GM12878 (cell line): ENCODE measurements around the gene TMEM41B.

ENCODE experiments used
- CEBPB ChIP-seq, 2 experiments: fragments of 150-350 bp in 1 of 2; IDR thresholded peaks; 2 replicates each; pipeline ENCODE4 v1.6.1; 2012 to 2014; ENCODE audit warnings: low read depth in 2 of 2, low read length in 2 of 2, borderline replicate concordance in 1 of 2, inconsistent platforms in 1 of 2
- CREB1 ChIP-seq: IDR thresholded peaks from 2 replicates; pipeline ENCODE4 v1.6.1; 2012; ENCODE audit warnings: low read depth, mild to moderate bottlenecking, inconsistent platforms
- CTCF ChIP-seq, 3 experiments: IDR thresholded peaks in 2 of 3; conservative IDR thresholded peaks in 1 of 3; 2 replicates each; pipeline ENCODE4 v1.5.1; 2011; ENCODE audit warnings: low read depth in 3 of 3, low read length in 3 of 3, mild to moderate bottlenecking in 3 of 3, control low read depth in 2 of 3, moderate library complexity in 2 of 3, inconsistent platforms in 1 of 3, mixed read lengths in 1 of 3; ENCODE audit not compliant: control insufficient read depth in 2 of 3, insufficient read depth in 1 of 3; ENCODE audit errors: extremely low read depth in 1 of 3
- RBBP5 ChIP-seq: fragments of 200-600 bp; sonication (generic); conservative IDR thresholded peaks from 2 replicates; pipeline ENCODE4 v1.6.1; 2016

DNA sequence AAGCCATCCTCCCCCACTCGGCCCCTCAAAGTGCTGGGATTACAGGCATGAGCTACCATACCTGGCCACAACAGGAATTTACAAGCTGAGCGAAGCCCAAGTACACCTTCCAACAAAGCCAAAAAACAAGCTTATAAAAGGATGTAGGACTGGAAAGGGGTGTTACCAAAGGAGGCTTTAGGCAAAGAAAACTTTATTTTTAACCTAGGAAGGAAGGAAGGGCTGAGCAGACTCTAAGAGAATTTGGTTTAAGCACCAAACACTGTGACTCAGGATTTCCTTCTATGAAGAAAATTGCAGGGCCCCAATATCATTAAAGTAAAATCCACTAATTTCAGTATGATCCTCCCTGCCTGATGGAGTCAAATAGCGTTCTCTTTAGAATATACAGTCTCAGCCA lies 61.3 kb downstream of the TMEM41B start:
- no peak for TF ChIP-seq CTCF (IDR thresholded peaks at IDR 0.05 in 2 of 3, conservative IDR thresholded peaks at IDR 0.05 in 1 of 3; ENCODE audit: control insufficient read depth in 2 of 3, extremely low read depth in 1 of 3, insufficient read depth in 1 of 3, low read depth in 3 of 3, low read length in 3 of 3)
- no peak for TF ChIP-seq CEBPB (IDR thresholded peaks at IDR 0.05; ENCODE audit: borderline replicate concordance in 1 of 2, low read depth in 2 of 2, low read length in 2 of 2)
- TF ChIP-seq RBBP5, result no peak
- TF ChIP-seq CREB1, result no peak
